HG03196 (cell line): ENCODE data around the gene HOXD4.

Experiments used
- ATAC-seq: cut with Tn5 transposase; IDR thresholded peaks from one replicate; pipeline ENCODE4 v1.9.1; 2021; ENCODE audit not compliant: unreplicated experiment

Gene HOXD4

DNA sequence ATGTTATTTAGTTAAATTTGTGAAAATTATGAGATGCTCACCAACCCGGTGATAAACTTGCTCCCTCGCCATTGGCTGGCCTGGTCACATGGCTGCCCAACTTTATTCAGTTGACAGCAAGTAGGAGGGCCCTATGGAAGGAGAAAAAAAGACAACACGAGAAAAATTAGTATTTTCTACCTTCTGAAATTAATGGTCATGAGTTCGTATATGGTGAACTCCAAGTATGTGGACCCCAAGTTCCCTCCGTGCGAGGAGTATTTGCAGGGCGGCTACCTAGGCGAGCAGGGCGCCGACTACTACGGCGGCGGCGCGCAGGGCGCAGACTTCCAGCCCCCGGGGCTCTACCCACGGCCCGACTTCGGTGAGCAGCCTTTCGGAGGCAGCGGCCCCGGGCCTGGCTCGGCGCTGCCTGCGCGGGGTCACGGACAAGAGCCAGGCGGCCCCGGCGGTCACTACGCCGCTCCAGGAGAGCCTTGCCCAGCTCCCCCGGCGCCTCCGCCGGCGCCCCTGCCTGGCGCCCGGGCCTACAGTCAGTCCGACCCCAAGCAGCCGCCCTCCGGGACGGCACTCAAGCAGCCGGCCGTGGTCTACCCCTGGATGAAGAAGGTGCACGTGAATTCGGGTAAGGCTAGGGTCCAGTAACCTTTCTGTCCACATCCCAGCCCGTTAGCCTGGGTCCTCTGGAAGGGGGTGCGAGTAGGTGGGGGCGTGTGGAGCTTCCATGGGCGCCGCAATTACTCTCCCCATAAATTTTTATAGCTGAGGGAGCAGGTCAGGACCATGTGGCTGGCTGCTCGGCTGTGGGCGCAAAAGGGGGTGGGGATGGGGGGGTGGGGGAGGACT is at the start of gene HOXD4:
TSS of gene HOXD4 (plus strand) at position 109 of the 846 bp plus-strand sequence. CDS start at position 193, 84 bp downstream.
- ATAC-seq: no peak

DNA sequence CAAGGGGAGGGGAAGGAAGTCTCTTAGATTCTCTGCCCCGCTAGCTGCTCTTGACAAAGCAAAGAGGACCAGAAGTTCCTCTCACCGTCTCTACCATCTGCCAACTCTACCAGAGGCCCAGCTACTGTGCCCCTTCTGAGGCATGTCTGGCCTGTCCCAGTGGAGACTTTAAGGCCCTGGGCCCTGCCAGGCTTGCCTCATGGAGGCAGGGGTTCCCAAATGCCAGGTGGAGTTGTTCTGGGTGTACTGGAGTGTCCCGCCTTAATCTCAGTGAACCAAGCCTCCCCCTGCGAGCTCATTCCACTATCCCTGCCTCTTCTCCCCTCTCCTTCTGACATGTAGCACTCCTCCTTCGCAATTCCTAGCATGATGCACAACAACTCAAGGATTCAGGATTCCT is 49.5 kb upstream of the HOXD4 start:
- ATAC-seq: no peak

DNA sequence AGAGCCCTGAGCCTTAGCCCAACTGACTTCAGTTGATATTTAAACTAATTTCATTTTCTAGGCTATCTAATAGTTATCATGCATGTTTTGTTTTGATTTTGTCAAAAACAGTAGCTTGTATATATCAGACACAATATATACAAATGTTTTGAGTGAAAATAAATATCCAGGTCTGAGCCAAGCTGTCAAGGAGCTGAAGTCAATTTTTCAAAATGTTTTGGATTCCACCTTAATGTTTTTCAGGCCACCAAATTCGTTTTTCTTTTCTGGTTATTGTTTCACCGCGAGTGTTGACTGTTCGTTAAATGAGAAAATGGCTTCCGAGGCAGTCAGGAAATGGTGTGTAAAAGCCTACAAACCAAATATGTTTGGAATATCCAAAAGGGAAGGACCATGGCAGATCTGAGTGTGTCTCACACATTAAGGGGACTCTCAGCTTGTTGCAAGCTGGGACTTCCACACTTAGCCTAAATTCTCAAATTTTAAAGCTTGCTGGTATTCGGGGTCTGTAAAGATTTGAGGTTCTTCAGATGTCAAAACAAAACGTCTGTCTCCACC is 49.0 kb upstream of the HOXD4 start:
- no peak for ATAC-seq

DNA sequence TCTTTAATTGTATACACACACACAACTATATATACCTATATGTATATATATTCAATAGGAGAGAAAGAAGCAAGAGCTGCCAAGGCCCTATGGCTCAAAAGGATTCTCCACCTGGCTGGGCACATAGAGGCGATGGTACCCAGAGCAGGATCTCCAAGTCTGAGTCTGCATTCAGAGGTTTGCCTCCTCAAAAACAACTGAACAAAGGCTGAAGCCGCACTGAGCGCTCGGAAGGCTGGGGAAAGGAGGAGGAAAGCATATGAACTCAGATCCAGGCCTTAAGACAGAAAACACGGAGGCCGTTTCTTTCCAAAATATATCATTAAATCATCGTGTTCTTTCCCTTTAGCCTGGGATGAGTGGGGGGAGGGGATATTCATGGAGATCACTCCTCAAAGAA is 48.2 kb upstream of the HOXD4 start:
- ATAC-seq: no peak

DNA sequence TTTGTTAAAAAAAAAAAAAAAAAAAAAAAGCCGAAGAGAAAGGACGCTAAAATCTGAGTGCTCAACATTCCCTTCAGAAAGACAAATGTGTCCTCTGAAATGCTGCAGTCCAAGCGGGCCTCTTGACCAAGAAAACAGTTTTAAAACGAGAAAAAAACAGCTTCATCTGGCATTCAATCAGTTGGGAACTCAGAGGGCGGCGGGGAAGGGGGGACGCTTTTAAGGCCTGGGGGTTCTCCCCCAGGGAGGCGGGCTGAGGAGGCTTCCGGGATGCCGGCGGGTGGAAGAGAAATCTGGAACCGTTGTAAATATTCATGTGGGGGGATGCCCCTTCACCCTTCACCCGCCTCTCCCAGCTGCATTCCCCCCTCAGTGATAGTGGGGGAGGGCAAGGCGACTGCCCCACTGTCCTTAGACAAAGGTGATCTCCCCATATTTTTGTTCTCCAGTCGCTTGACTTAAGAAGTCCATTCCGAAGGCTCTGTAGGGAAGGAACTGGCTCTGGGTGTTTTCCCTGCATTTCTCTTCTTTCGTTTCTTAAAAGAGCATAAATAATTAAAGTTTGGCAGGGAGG is 47.5 kb upstream of the HOXD4 start:
- no peak for ATAC-seq

DNA sequence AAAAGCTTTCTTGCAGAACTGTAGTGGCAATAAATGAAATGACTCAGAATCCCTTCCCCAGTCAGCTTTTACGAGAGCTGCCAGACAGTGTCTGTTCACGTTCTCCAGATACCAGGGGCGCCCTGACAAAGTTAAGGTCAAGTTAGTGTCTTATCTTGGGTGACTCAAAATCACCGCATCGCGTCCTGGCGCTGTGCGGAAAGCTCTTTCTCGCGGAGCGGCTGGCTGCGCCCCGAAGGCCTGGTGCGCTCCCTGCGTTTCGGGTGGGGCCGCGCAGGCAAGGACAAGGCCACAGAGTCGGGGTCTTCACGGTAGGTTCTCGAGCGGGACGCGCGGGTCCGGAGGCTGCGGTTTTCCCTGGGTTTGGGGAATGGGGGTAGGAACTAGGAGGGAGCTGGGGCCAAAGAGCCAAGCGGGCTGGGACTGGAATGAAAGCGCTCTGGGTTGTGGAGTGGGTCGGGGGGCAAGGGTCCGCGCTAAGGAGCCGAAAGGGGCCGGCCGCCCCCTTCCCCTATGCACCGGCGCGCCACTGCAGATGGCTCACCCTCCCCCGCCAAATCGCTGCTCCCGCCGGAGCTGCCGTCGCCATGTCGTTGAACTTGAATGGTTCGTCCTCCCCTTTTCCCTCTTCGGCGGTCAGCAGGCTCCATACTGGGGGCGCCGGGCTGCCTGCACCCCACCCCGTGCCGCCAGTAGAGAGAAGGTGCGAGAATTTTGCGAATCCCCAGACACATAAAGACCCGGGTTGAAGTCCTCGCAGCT is 46.9 kb upstream of the HOXD4 start:
- no peak for ATAC-seq

DNA sequence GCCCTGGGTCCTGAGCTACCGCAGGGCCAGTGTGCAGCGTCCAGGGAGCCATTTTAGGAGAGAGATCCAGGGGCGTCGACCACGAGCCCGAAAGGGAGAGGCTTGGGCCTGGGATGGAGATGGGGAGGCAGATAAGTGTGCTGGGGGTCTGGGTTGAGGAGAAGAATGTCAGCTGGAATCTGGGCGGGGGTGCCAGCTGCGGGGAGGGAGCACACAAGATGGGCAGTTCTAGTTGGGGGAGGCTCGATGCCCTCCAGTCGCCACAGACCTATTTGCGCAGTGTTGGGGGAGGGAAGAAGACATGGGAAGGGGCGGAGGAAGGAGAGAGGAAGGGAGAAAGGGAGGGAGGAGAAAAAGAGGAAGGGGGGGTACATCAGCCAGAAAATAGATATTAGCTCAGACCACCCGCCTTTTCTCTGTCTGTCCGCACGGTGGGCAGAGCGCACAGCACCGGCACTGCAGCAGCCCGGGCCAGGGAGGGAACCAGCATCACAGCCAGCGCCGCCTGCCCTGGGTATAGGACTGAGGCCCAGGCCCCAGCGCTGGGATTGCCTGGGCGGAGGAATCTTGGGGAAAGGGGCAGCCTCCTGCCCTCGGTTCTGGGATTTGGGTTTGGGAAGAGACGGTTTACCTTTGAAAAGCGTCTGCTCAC is 46.1 kb upstream of the HOXD4 start:
- ATAC-seq: no peak

DNA sequence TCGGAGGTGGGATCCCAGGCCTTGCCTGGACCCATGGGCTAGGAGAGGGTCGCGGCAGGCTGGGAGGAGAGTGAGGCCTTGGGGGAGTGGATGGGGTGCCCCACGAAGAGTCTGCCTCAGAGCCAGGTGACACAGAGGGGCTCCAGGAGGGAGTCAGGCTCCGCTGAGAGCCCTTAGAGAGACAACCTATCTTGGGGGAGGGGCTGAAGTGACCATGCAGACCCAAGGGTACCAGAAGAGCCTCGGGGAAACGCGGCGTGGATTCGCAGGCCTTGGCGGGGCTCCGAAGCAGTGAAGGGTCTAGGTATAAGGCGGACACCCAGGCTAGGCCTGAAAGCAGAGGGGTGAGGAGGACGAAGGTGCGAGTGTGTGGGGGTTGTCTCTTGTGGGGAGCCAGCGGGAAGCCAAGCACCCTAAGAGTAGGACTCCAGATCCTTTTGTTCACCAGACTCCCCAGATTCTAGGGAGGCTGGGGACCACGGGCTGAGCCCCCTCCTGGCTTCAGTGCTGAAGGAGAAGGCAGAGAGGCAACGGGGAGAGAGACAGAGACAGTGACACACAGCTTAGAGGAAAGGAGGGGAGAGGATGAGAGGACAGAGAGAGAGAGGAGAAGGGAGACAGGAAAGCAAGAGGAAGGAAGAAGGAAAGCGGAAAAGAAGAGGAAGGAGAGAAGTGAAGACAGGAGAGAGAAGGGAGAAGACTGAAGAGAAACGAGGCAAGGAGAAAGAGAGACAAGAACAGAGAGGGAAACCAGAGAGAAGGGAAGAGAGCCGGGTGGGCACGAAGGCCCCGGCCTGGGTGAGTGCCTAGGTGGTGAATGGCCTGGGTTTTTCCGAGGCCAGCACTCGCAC is 45.4 kb upstream of the HOXD4 start:
- ATAC-seq: no peak

DNA sequence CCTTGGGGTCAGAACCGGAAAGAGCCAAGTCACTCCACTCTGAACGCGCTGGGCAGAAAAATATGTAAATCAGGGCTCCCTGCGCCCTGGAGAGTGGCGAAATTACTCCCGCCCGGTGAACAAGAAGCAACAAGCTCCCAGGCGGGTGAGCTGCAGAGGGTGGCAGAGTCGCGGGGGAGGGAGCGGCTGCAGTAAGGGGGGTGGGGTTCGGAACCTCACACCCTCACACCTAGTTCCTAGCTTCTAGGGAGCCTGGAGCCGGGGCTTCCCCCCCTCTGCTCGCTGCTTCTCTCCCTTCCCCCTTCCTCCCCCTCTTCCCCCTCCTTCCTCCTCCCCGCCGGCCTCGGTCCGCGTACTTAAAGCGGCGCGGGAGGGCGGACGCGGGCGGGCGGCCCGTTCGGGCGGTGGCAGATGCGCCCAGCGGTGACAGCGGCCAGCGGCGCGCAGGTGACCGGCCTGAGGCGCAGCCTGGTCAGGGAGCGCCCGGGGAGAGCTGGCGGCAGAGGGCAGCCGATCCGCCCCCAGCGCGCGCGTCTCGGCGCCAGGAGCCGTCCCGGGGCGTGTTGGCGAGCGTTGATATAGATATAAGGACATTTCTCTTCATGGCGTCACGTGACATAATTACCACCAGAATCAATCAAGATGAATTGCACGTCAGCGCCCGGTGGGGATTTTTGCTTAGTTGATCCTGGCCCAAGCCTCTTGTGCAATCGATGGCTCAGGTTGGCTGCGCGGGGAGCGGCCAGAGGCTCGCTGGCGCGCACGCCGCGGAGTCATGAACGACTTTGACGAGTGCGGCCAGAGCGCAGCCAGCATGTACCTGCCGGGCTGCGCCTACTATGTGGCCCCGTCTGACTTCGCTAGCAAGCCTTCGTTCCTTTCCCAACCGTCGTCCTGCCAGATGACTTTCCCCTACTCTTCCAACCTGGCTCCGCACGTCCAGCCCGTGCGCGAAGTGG is 44.5 kb upstream of the HOXD4 start, which contains the start of gene HOXD11:
TSS of gene HOXD11 (plus strand) at position 700 of the 959 bp plus-strand sequence. CDS start at position 776, 76 bp downstream.
- no peak for ATAC-seq

DNA sequence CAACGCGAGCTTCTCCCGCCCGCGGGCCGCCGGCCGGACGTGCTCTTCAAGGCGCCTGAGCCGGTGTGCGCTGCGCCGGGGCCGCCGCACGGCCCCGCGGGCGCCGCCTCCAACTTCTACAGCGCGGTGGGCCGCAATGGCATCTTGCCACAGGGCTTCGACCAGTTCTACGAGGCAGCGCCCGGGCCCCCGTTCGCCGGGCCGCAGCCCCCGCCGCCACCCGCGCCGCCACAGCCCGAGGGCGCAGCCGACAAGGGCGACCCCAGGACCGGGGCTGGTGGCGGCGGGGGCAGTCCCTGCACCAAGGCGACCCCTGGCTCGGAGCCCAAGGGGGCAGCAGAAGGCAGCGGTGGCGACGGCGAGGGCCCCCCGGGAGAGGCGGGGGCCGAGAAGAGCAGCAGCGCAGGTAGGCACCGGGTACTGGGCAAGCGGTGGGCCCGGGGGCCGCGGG is 43.6 kb upstream of the HOXD4 start:
- ATAC-seq: no peak

DNA sequence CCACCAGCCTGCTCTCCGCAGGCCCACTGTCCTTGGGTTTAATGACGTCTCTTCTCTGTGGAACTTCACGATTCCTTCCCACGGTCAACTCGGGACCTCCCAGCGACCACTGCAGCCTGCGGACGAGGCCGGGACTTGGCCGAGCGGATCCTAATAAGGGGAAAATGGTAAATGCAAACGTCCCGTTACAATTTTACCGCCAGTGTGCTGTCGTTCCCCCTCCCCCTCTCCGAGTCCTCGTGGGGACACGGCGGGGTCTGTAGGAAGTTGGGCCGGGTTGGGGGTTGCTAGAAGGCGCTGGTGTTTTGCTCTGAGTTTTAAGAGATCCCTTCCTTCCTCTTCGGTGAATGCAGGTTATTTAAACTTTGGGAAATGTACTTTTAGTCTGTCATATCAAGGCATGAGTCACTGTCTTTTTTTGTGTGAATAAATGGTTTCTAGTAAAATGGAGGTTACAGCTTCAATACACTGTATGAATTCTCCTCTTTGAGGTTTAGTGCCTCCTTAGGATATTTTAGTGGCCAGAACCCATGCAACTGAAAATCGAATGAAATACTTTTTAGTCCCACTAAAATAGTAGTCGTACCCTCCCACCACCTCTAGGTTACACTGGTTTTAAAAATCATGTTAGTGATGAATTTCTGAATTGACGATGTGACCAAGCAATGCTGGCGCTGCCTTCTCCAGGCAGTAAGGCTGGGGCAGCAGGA is 42.0 kb upstream of the HOXD4 start:
- no peak for ATAC-seq

DNA sequence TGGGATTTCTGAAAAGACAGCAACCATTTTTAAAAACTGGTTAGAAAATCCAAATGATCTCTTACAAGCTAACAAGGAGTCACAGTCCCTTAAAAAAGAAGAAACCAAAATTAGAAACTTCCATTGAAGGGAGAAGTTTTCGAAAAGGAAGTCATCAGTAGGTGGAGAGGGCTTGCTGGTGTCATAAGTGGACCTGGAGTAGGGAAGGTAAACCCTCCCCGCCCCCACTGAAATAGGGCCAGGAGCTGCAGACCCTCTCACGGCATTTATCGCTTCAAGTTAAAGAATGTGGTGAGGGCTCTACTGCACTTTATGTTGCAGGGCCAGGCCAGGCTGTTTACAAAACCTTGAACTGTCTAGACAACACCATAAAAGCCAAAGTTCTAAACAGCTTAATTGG is 41.4 kb upstream of the HOXD4 start:
- no peak for ATAC-seq

DNA sequence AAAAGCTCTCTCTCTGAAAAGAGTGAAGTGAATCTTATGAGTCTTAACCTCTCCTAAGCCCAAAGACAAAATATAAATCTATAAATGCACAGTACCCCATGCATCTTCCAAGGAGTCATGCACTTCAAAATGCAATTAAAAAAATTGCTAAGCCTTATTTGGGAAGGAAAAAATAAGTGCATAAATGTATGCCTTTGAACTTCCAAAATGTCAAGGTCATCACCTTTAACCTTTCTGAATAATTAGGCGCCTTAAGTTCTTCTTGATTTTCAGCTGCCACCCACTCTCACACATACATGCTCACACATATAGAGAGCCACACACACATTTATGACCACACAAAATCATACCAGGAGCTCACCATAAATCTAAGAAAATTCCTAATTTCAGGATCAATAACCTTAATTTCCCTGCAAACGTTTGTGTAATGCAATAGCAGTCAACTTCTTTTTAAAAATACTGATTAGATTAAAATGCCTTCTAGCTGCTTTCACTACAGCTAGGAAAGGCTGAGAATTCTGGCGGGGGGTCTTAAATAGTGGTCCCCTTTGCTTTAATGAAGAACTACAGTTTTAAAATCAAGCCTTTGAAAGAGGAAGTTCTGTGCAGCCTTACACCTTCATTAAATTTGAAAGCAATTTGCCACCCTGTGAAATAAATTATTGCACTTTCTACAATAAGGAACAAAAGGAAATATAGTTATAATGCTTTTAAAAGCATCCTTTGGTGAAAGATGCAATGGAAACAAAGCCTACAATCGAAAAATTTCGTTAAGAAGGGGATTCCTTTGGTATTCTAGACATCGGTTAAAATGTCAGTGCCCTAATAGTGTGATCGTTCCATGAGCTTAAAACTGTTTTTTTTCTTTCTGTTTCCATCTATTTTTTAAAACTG is 40.7 kb upstream of the HOXD4 start:
- ATAC-seq: no peak

DNA sequence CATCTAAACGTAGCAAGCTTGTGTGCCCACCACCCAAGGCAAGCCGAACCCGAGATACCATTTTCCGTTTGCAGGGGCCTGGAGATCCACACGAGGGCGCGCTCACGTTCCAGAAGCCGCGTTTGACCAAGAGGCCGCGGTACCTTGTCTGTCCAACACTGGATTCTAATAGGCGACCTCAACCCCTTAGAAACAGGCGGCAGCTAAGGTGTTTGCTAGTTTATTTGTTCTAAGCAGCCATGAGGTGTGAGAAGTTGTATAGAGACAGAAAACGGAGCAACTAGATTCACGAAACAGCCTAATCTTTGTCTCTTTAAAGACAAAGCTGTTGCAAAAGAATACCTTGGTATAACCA is 40.1 kb upstream of the HOXD4 start:
- no peak for ATAC-seq

DNA sequence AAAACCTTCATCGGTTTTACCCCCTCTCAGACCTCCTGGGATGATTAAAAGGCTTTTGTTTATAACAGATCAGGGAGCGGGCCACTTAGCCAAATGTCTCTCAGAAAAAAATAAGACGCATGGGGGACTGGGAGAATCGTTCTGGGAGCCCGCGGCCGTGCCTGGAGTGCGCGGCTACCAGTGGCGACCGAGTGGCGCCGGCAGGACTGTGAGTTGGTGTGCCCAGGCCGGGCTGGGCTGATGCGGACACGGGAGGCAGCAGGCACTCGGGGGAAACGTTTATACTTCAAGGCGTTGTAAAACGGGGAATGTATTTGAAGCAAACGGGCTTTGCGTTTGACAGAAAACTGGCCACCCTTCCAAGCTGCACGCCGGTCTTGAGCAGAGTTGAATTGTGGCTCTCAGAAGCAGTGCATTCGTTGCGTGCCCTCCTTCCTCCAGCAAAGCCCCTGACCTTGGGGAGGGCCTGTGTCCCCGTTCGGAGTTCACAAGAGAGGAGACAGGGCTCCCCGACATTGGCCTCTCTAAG is 39.4 kb upstream of the HOXD4 start:
- ATAC-seq: no peak

DNA sequence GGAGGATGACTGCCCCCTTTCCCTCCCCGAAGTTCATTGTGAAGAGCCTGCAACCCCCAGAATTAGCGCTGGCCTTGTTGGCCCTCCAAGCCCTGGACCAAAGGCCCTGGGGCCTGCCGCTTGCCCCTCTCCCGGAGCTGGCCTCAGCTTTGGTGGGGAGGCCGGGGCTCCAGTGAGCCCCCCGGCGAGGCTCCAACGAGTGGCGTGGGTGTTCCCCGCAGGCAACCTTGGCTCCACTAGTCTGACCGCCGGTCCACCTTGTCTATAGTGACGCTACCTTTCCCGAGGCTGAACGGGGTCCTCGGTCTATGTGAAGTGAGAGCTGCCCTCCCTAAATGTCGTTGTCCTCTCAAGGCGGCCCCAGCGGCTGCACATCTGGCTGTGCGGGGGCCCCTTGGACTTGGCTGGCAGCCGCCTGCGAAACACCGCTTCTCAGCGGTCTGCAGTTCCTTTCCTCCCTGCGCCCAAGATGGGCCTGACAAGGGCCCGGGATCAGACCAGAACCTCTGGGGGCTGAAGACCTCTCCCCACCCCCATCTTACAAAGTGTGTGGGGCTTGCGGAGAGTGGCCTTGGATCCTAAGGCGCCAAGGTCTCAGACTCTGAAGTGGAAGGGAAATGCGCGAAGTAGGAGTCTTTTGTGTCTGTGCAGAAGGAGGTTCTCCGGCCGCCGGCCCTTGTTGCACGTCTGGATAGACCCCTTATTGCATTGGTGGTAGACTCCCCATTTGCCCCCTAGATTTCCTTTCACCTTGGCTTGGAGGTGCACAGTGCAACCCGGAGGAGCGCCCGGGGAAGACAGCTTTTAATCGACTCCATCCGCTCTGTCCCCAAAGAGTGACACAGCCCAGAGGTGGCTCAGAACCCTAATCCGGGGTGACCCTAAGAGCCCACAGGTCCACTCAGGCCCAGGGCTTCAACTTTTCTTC is 38.7 kb upstream of the HOXD4 start:
- ATAC-seq: no peak
